Measurements from ENCODE around the gene RNF40. TPM values are rescaled to one million over a fixed set of nuclear protein-coding genes. Genes with fewer than 3 reads are reported as not detected.

RNF40 gene
- total RNA-seq, 4 donors from 2014 or later: 20.5 to 130 (median 86.0) TPM

- H3K27me3 ChIP-seq: no peaks in the 10 kb centered on the region
- H3K9me3 ChIP-seq: no peaks in the 10 kb centered on the region
- DNase-seq: no peak
- no peak for TF ChIP-seq POLR2A (IDR thresholded peaks at IDR 0.05)
- no peak for TF ChIP-seq CTCF (IDR thresholded peaks at IDR 0.05)
- H3K4me1 ChIP-seq: peaks cover 0 to 6% of the 10 kb centered on the region in 2 donors
- H3K4me3 ChIP-seq: peak overlapping the region; percentile 58 to 61
- H3K36me3 ChIP-seq: no peaks in the 10 kb centered on the region
- peak overlapping the region; percentile 60 to 67 for H3K27ac ChIP-seq
- intact Hi-C loops (cut with DNase I; ENCODE audit: low total_unique reads): no loop called here
Measured at GRCh38 chr16:30774367-30775130, 12.4 kb downstream of the RNF40 start.

- H3K27me3 ChIP-seq: no peaks in the 10 kb centered on the region
- peak overlapping the region; percentile 60 to 67 for H3K27ac ChIP-seq
- no peaks in the 10 kb centered on the region for H3K36me3 ChIP-seq
- TF ChIP-seq POLR2A (IDR thresholded peaks at IDR 0.05) (no peak), CTCF (IDR thresholded peaks at IDR 0.05) (no peak)
- no peak for DNase-seq
- peak overlapping the region; percentile 58 to 61 for H3K4me3 ChIP-seq
- intact Hi-C loops (cut with DNase I; ENCODE audit: low total_unique reads): no loop called here
- peaks cover 0 to 6% of the 10 kb centered on the region in 2 donors for H3K4me1 ChIP-seq
- no peaks in the 10 kb centered on the region for H3K9me3 ChIP-seq
Measured at GRCh38 chr16:30775131-30775391, 12.9 kb downstream of the RNF40 start.

- Histone ChIP-seq H3K36me3 (no peaks in the 10 kb centered on the region), H3K4me1 (peaks cover 0 to 6% of the 10 kb centered on the region in 2 donors), H3K27me3 (no peaks in the 10 kb centered on the region), H3K9me3 (no peaks in the 10 kb centered on the region), H3K27ac (peak overlapping the region; percentile 60 to 67), H3K4me3 (peak overlapping the region; percentile 58 to 61)
- DNase-seq: peak; percentile 79 to 80
- intact Hi-C loops (cut with DNase I; ENCODE audit: low total_unique reads): no loop called here
- TF ChIP-seq POLR2A (IDR thresholded peaks at IDR 0.05) (peak in 1 of 2 donors; percentile 38), CTCF (IDR thresholded peaks at IDR 0.05) (no peak)
Measured at GRCh38 chr16:30775392-30776188, 13.5 kb downstream of the RNF40 start.

- Histone ChIP-seq H3K4me1 (peaks cover 0 to 6% of the 10 kb centered on the region in 2 donors), H3K4me3 (no peak overlapping the region), H3K36me3 (no peaks in the 10 kb centered on the region), H3K27ac (no peak overlapping the region), H3K27me3 (no peaks in the 10 kb centered on the region), H3K9me3 (no peaks in the 10 kb centered on the region)
- intact Hi-C loops (cut with DNase I; ENCODE audit: low total_unique reads): no loop called here
- no peak for TF ChIP-seq CTCF (IDR thresholded peaks at IDR 0.05)
- TF ChIP-seq POLR2A (IDR thresholded peaks at IDR 0.05): no peak
- no peak for DNase-seq
Measured at GRCh38 chr16:30777591-30778297, 15.6 kb downstream of the RNF40 start.
